Endodermal cell (in vitro differentiated cells): Measurements from ENCODE around the gene COL6A1. TPM values are rescaled to one million over a fixed set of nuclear protein-coding genes. Genes with fewer than 3 reads are reported as not detected.

Experiments
- DNase-seq: peaks from one replicate; pipeline ENCODE4 v3.0.0-alpha.2; 2017
- H3K27ac ChIP-seq: 2 replicates; pipeline ENCODE4 v1.5.1; 2013; ENCODE audit warnings: mild to moderate bottlenecking, low read depth, low read length, moderate library complexity
- H3K27me3 ChIP-seq: 2 replicates; pipeline ENCODE4 v1.6.1; 2013; ENCODE audit warnings: mild to moderate bottlenecking, low read length, moderate library complexity; ENCODE audit not compliant: insufficient read depth, control insufficient read depth, poor library complexity, severe bottlenecking
- H3K36me3 ChIP-seq: 2 replicates; pipeline ENCODE4 v1.7.0; 2013; ENCODE audit warnings: mild to moderate bottlenecking, low read length, moderate library complexity; ENCODE audit not compliant: control insufficient read depth, insufficient read depth
- H3K4me1 ChIP-seq: one replicate; pipeline ENCODE4 v1.7.0; 2013; ENCODE audit warnings: low read length; ENCODE audit not compliant: control insufficient read depth, insufficient read depth
- H3K4me3 ChIP-seq: 2 replicates; pipeline ENCODE4 v1.5.1; 2013; ENCODE audit warnings: mild to moderate bottlenecking, low read length, moderate library complexity
- H3K9ac ChIP-seq: 2 replicates; pipeline ENCODE4 v1.6.1; 2013; ENCODE audit warnings: mild to moderate bottlenecking, low read length, moderate library complexity; ENCODE audit not compliant: poor library complexity, severe bottlenecking; ENCODE audit errors: extremely low read depth
- H3K9me3 ChIP-seq: 2 replicates; pipeline ENCODE4 v1.6.1; 2013; ENCODE audit warnings: mild to moderate bottlenecking, low read length, moderate library complexity; ENCODE audit not compliant: control insufficient read depth
- H3K27ac Mint-ChIP-seq: 2 replicates; pipeline ENCODE4 v1.8.0; 2020; ENCODE audit warnings: mixed read lengths
- H3K27me3 Mint-ChIP-seq: 2 replicates; pipeline ENCODE4 v1.8.0; 2021; ENCODE audit warnings: mild to moderate bottlenecking, mixed read lengths; ENCODE audit not compliant: insufficient read depth
- H3K36me3 Mint-ChIP-seq: 2 replicates; pipeline ENCODE4 v1.8.0; 2020; ENCODE audit warnings: low read depth, mixed read lengths
- H3K4me1 Mint-ChIP-seq: 2 replicates; pipeline ENCODE4 v1.8.0; 2020; ENCODE audit warnings: mixed read lengths
- H3K4me3 Mint-ChIP-seq: 2 replicates; pipeline ENCODE4 v1.8.0; 2020; ENCODE audit warnings: mild to moderate bottlenecking, moderate library complexity, mixed read lengths
- H3K9me3 Mint-ChIP-seq: 2 replicates; pipeline ENCODE4 v1.8.0; 2020; ENCODE audit warnings: mild to moderate bottlenecking, mixed read lengths
- CTCF ChIP-seq: fragments of 200-600 bp; sonication (generic); conservative IDR thresholded peaks from 2 replicates; pipeline ENCODE4 v1.5.0; 2021; ENCODE audit warnings: antibody characterized with exemption, mild to moderate bottlenecking
- WGBS, 2 experiments: methylation state at CpG; one replicate each; pipeline versions ENCODE4 v1.1.5 to v1.1.7; 2013; ENCODE audit warnings: missing lambda C conversion rate in 2 of 2, mixed read lengths in 1 of 2; ENCODE audit not compliant: insufficient coverage in 1 of 2, insufficient read length in 1 of 2; 5-methylcytosine and 5-hydroxymethylcytosine counted together
- total RNA-seq, 2 donors: library from RNA; stranded (reverse); fragmentation: NEBNext Ultra II Directional in 1 of 2; extraction: Animal tissue kit (Norgen Biotek cat#: 25700) in 1 of 2; gene quantifications; 2 replicates in 1 of 2; 3 replicates in 1 of 2; pipeline ENCODE4 v1.2.1, GENCODE V29; 2021

COL6A1 gene
- total RNA-seq, 2 donors from 2014 or later, result 232 to 407 TPM

- Histone ChIP-seq H3K9me3 (no peaks in the 10 kb centered on the region), H3K4me1 (no peaks in the 10 kb centered on the region), H3K27ac (no peak overlapping the region), H3K27me3 (no peaks in the 10 kb centered on the region), H3K36me3 (no peaks in the 10 kb centered on the region), H3K9ac (no peak overlapping the region), H3K4me3 (no peak overlapping the region)
- Mint-ChIP-seq H3K4me1 (peaks cover 4% of the 10 kb centered on the region), H3K4me3 (no peak overlapping the region), H3K9me3 (no peaks in the 10 kb centered on the region), H3K27me3 (no peaks in the 10 kb centered on the region), H3K27ac (no peak overlapping the region), H3K36me3 (no peaks in the 10 kb centered on the region)
- no peak for DNase-seq
- TF ChIP-seq CTCF, result no peak
- 79 to 96% methylated on average over 2 to 3 of the region's 3 CpGs for WGBS, 2 experiments
Measured at GRCh38 chr21:46018615-46019014, 37.0 kb downstream of the COL6A1 start.

- H3K27ac Mint-ChIP-seq, result no peak overlapping the region
- Histone ChIP-seq H3K9ac (no peak overlapping the region), H3K4me1 (no peaks in the 10 kb centered on the region), H3K36me3 (no peaks in the 10 kb centered on the region), H3K27me3 (no peaks in the 10 kb centered on the region), H3K9me3 (no peaks in the 10 kb centered on the region), H3K27ac (no peak overlapping the region), H3K4me3 (no peak overlapping the region)
- DNase-seq, result no peak
- H3K36me3 Mint-ChIP-seq, result no peaks in the 10 kb centered on the region
- 96 to 97% methylated on average over 5 to 6 of the region's 6 CpGs for WGBS, 2 experiments
- H3K4me3 Mint-ChIP-seq, result no peak overlapping the region
- H3K27me3 Mint-ChIP-seq, result no peaks in the 10 kb centered on the region
- peaks cover 10% of the 10 kb centered on the region for H3K4me1 Mint-ChIP-seq
- no peaks in the 10 kb centered on the region for H3K9me3 Mint-ChIP-seq
- TF ChIP-seq CTCF, result no peak
Measured at GRCh38 chr21:46020581-46020980, 39.0 kb downstream of the COL6A1 start.

GRCh38 chr21:46021398-46021797 is 39.8 kb downstream of the COL6A1 start:
- no peak for DNase-seq
- Mint-ChIP-seq H3K4me1 (peaks cover 15% of the 10 kb centered on the region), H3K27ac (no peak overlapping the region), H3K9me3 (no peaks in the 10 kb centered on the region), H3K4me3 (no peak overlapping the region), H3K36me3 (no peaks in the 10 kb centered on the region), H3K27me3 (no peaks in the 10 kb centered on the region)
- Histone ChIP-seq H3K9ac (no peak overlapping the region), H3K4me1 (no peaks in the 10 kb centered on the region), H3K4me3 (no peak overlapping the region), H3K36me3 (no peaks in the 10 kb centered on the region), H3K27ac (no peak overlapping the region), H3K9me3 (no peaks in the 10 kb centered on the region), H3K27me3 (no peaks in the 10 kb centered on the region)
- 95 to 98% methylated on average over 7 of the region's 7 CpGs for WGBS, 2 experiments
- no peak for TF ChIP-seq CTCF
